Stimulated activated CD8-positive, alpha-beta memory T cell treated with anti-CD3 and anti-CD28 coated beads, Interleukin-12 subunit alpha, Interleukin-12 subunit beta, amount 100 ng/mL, for 1 hour (primary cell): Measurements from ENCODE around the gene GOLGA8K.
"Not testable (repeated sequence)": the region's sequence is repeated elsewhere in the genome, so short reads cannot be mapped to it uniquely, and the experiment has no call there.

Experiments
- DNase-seq: peaks from one replicate; pipeline ENCODE4 v3.0.0-alpha.2; 2020; ENCODE audit warnings: low read depth

GOLGA8K gene

DNA sequence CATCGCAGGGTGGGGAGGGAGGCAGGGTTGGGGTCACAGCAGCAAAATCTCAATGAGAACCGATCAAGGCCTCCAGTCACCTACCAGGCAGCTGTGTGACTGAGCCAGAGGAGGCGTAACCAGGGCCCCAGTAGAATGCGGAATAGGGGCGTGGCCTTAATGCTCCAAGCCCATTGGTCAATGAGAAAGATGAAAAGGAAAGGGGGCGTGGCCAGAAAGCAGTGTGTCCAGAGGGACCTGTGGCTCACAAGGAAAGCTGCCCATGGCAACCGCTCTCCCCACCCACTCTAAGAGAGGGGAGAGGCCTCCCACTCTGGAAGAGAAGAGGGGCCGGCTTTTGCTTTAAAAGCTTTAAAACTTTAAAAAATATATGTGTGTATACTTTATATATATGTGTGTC is at the start of gene GOLGA8K:
Gene GOLGA8K, minus strand, starts transcription at position 101 of the 400 bp plus-strand sequence. Its CDS starts 98 bp downstream, at position 3.
- not testable (repeated sequence) for DNase-seq

DNA sequence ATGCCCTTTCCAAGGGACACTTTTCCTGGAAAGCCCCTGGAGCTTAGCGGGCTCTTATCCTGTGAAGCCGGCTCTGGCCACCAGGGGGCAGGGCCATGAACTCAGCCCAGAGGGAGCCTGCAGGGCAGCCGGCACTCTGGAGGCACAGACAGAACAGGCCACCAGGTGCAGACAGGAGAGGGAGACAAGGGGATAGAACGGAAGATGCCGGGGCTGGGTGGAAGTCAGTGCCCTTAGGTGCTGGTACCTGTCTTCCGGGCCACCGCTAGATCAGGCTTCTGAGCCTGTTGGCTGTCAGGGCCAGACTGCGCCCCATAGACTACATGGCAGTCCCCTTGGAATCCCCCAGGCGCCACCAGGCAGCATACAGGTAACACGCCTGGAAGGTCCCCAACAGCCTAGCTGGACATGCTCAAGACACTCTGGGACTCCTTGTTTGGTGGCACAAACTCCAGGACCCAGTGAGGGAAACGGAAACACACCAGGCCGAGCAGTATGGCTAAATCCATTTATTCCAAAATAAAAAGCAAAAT is 37.4 kb upstream of the GOLGA8K start:
- not testable (repeated sequence) for DNase-seq

- DNase-seq: not testable (repeated sequence)
These were observed 31.2 kb upstream of the GOLGA8K start for GRCh38 chr15:32434102-32434963.

- not testable (repeated sequence) for DNase-seq
These were observed 24.5 kb upstream of the GOLGA8K start for GRCh38 chr15:32427635-32428034.

GRCh38 chr15:32426511-32426910 is 23.4 kb upstream of the GOLGA8K start:
- DNase-seq: not testable (repeated sequence)

GRCh38 chr15:32407903-32408302 is 4.8 kb upstream of the GOLGA8K start:
- not testable (repeated sequence) for DNase-seq

DNA sequence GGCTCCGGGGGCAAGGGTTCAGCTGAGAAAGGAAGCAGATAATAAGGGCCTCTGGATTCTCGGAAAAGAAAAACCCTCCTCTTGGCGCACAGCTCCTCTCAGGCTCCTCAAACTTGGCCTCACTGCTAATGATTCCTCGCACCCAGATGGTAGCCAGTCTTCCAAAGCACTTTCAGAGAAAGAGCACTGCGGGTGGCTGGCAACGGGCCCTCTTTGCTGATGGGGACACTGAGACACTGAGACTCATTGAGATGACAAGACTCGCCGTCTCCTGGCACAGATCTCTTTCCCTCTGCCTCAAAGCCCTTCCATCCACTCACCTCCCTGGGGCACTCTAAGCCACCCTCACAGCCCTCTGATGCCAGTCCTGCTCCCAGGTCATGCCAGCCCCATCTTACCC is 6.6 kb downstream of the GOLGA8K start:
- not testable (repeated sequence) for DNase-seq

DNA sequence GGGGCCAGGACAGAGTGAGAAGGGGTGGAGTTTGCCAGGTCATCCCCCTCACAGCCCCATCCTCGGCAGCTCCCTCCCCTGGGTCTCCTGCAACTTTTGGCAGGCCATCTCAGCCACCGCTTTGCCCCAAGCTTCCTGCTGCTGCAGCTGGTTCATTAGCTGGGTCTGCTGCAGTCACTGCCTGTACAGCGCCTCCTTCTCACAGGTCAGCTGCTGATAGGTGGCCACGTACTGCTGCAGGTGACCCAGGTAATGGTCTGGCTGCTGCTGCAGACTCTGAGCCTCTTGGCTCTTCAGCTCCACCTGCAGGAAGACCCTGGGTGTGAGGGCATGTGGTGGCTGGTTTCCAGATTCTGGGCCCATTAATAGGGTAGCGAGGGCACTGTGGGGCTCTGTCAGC is 8.3 kb downstream of the GOLGA8K start:
- not testable (repeated sequence) for DNase-seq

DNA sequence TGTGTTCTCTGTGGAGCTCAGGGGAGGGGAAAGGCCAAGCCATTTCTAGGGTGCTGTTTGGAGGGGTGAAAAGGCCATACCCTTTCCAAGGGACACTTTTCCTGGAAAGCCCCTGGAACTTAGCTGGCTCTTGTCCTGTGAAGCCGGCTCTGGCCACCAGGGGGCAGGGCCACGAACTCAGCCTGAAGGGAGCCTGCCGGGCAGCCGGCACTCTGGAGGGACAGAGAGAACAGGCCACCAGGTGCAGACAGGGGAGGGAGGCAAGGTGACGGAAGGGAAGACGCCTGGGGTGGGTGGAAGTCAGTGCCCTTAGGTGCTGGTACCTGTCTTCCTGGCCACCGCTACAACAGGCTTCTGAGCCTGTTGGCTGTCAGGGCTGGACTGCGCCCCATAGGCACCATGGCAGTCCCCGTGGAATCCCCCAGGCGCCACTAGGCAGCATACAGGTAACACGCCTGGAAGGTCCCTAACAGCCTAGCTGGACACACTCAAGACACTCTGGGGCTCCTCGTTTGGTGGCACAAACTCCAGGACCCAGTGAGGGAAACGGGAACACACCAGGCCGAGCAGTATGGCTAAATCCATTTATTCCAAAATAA is 14.9 kb downstream of the GOLGA8K start:
- DNase-seq: not testable (repeated sequence)

- not testable (repeated sequence) for DNase-seq
These were observed 17.1 kb downstream of the GOLGA8K start for GRCh38 chr15:32385823-32386495.

- DNase-seq: not testable (repeated sequence)
These were observed 28.9 kb downstream of the GOLGA8K start for GRCh38 chr15:32374185-32374584.

GRCh38 chr15:32373707-32374106 is 29.4 kb downstream of the GOLGA8K start:
- not testable (repeated sequence) for DNase-seq

GRCh38 chr15:32372075-32372474 is 31.0 kb downstream of the GOLGA8K start:
- DNase-seq: not testable (repeated sequence)

- not testable (repeated sequence) for DNase-seq
These were observed 32.6 kb downstream of the GOLGA8K start for GRCh38 chr15:32370526-32370925.

DNA sequence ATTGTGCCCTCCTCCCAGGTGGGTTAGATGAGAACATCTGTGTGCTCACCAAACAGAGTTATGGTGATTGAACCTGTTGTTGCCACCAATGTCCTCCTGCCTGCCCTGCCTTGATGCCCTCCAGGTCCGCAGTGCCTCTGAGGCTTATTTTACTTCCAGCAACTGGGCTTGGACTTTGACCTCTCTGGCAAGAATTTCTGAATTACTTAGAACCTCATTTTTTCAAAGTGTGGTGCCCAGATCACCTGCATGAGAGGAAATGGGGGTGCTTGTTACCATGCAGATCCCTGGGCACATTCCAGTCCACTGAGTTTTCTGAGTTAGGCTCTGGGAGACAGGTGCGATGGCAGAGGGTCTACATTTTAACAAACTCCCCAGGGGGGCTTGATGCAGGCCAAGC is 33.0 kb downstream of the GOLGA8K start:
- not testable (repeated sequence) for DNase-seq

- not testable (repeated sequence) for DNase-seq
These were observed 36.6 kb downstream of the GOLGA8K start for GRCh38 chr15:32366492-32366891.

DNA sequence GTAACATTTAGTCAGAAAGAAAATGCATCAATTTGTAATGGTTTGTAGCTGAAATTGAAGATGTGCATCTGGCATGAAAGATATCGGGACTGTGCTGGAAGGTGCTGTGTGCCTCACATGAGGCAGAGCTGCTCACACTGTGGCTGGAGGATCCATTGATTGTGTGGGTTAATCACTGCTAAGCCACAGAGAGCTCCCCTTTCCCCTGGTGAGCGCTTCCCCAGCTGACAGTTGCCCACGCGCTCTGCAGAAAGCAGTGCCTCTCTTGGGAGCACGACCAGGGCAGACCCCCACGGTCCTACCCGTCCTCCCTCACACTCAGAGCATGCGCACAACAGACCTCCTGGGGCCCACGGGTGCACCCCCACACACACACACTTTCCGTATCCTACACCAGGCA is 37.1 kb downstream of the GOLGA8K start:
- not testable (repeated sequence) for DNase-seq

- peak; percentile 14 for DNase-seq
These were observed 38.1 kb downstream of the GOLGA8K start for GRCh38 chr15:32364944-32365343.

DNA sequence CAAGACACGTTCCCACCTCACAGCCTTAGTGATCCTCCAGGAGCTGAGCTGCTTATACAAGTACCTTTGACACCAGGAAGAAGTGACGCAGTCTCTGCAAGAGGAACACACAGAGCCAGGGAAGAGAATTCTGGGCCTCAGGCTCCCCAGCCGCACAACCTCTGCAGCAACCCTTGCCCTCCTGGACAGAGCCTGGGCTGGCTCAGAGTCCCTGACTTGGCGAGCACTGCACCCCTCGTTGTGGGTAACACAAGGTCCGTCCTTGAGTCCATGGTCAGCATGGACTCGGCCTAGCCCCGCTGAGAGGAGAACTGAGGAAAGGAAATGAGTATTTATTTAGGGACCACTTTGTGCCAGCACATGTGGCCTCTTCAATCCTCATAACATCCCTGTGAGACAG is 39.6 kb downstream of the GOLGA8K start:
- DNase-seq: not testable (repeated sequence)

DNA sequence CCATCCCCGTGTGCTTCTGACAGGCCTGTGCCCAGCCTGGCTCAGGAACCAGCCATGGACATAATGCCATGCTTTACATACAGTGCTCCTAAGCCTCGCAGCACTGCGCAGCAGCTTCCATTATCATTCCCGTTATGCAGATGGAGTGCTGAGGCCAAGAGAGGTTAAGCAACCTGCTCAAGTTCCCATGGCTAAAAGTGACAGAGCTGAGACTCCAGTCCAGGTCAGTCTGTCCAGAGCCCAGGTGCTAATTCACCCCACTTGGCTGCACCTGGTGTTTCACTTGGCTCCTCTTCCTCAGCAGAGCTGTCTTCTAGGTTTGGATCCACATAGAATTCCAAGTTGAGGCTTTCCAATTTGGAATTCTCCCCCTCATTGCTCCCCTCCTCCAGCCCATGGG is 41.4 kb downstream of the GOLGA8K start:
- not testable (repeated sequence) for DNase-seq

DNA sequence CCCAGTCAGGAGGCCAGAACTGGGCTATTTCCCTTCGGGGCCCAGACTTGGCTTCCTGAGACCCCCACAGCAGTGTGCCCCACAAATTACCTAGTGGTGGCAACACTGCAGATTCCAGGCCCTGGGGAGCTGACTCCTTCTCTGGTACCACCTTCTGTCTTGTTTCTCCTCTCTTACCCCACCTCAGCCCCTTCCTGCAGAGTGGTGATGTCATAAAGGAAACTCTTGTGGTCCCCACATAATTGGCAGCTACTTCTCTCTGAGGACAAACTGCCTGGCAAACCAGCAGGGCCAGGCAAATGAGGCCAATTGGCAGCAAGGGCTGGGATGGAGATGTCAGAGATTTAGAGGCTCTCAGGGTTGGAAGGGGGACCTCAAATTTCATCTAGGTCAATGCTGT is 44.6 kb downstream of the GOLGA8K start:
- not testable (repeated sequence) for DNase-seq

DNA sequence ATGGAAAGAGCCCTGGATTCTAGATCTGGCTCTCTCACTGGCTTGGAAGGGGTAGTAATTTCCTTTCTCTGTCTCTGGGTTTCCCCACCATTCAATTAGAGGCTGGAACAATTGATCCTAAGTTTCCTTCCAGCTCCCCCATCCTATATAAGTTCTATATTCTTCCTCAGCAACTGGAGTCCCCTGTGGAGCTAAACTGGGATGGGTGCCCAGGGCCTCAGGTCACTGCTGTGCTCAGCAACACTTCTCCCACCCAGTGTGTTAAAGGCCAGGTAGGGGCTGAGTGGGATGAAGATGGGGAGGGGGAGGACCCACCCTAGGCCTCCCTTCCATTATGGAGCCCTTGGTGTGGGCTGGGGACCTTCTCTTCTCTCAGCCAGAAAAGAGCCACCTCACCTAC is 46.2 kb downstream of the GOLGA8K start:
- not testable (repeated sequence) for DNase-seq
